DND-41 (cell line): ENCODE results near the gene ZACN.

Source experiments
- ATAC-seq: fragments of 200-7000 bp; cut with Tn5 transposase; 3 replicates; pipeline ENCODE4 v1.9.1; 2021; ENCODE audit warnings: low read depth; ENCODE audit not compliant: insufficient read depth
- DNase-seq: peaks from one replicate; pipeline ENCODE4 v3.0.0-alpha.2; 2020
- H2AFZ ChIP-seq: 2 replicates; pipeline ENCODE4 v1.6.0; 2012; ENCODE audit warnings: low read depth, low read length
- H3K27ac ChIP-seq: 2 replicates; pipeline ENCODE4 v1.5.1; 2012; ENCODE audit warnings: low read length, inconsistent platforms
- H3K27me3 ChIP-seq: fragments of 200-600 bp; sonication (generic); 2 replicates; pipeline ENCODE4 v1.6.0; 2012; ENCODE audit warnings: low read length, mild to moderate bottlenecking, inconsistent platforms; ENCODE audit not compliant: insufficient read depth, poor library complexity
- H3K36me3 ChIP-seq: 2 replicates; pipeline ENCODE4 v1.5.1; 2012; ENCODE audit warnings: low read length, inconsistent platforms; ENCODE audit not compliant: insufficient read depth
- H3K4me1 ChIP-seq: 2 replicates; pipeline ENCODE4 v1.5.1; 2012; ENCODE audit warnings: mild to moderate bottlenecking, low read length; ENCODE audit not compliant: insufficient read depth
- H3K4me2 ChIP-seq: 2 replicates; pipeline ENCODE4 v1.6.0; 2012; ENCODE audit warnings: mild to moderate bottlenecking, moderate library complexity, low read length, inconsistent platforms; ENCODE audit not compliant: insufficient read depth
- H3K4me3 ChIP-seq, 2 experiments: fragments of 200-600 bp in 1 of 2; shearing (Covaris generic) in 1 of 2; 2 replicates each; pipeline ENCODE4 v1.5.1; 2012 to 2016; ENCODE audit warnings: inconsistent platforms in 2 of 2, low read length in 2 of 2, mild to moderate bottlenecking in 2 of 2, low read depth in 1 of 2, moderate library complexity in 1 of 2
- H3K79me2 ChIP-seq: 2 replicates; pipeline ENCODE4 v1.6.0; 2012; ENCODE audit warnings: low read length, inconsistent platforms; ENCODE audit not compliant: insufficient read depth
- H3K9ac ChIP-seq: 2 replicates; pipeline ENCODE4 v1.6.0; 2012; ENCODE audit warnings: low read depth, mild to moderate bottlenecking, inconsistent platforms, low read length, moderate library complexity
- H3K9me3 ChIP-seq: 2 replicates; pipeline ENCODE4 v1.5.1; 2012; ENCODE audit warnings: low read length, moderate library complexity, mild to moderate bottlenecking, inconsistent platforms; ENCODE audit not compliant: insufficient read depth, severe bottlenecking
- H4K20me1 ChIP-seq: 2 replicates; pipeline ENCODE4 v1.6.0; 2012; ENCODE audit warnings: low read length; ENCODE audit not compliant: insufficient read depth
- EZH2 ChIP-seq: IDR thresholded peaks from 3 replicates; pipeline ENCODE4 v1.6.1; 2012; ENCODE audit warnings: borderline replicate concordance, low read depth, mild to moderate bottlenecking, moderate library complexity, low read length, inconsistent platforms; ENCODE audit not compliant: severe bottlenecking
- TF ChIP-seq, protein P1 (sequence below): IDR thresholded peaks from 2 replicates; pipeline ENCODE4 v1.5.1; 2012; ENCODE audit warnings: borderline replicate concordance, low read length, moderate library complexity, mild to moderate bottlenecking; ENCODE audit not compliant: poor library complexity, severe bottlenecking; ENCODE audit errors: extremely low read depth

ZACN gene

DNA sequence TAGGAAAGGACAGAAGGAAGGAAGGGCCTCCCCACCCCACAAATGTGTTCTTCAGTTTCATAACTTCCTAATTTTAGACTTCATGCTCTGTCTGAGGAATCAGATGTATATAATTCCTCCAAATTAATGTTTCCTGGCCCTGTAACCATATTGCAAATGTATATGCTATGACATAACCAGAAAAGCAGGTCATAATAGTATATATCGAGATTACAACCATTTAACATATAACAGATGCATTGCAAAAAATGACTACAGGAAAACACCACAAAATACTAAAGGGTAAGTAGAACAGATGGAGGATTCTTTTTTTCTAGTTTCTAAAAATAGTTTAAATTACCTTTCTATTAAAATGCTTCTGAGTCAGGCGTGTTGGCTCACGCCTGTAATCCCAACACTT, 27.7 kb downstream of the ZACN start:
- Histone ChIP-seq H3K9ac (no peak overlapping the region), H3K9me3 (no peaks in the 10 kb centered on the region), H3K36me3 (peaks cover 6% of the 10 kb centered on the region), H3K27me3 (no peaks in the 10 kb centered on the region), H3K4me2 (no peak overlapping the region), H3K4me3 (no peak overlapping the region), H2AFZ (no peak overlapping the region), H4K20me1 (no peaks in the 10 kb centered on the region), H3K79me2 (peaks cover 24% of the 10 kb centered on the region), H3K4me1 (peaks cover 25% of the 10 kb centered on the region), H3K27ac (no peak overlapping the region)
- DNase-seq (no peak), ATAC-seq (no peak)
- TF ChIP-seq, protein P1, sequence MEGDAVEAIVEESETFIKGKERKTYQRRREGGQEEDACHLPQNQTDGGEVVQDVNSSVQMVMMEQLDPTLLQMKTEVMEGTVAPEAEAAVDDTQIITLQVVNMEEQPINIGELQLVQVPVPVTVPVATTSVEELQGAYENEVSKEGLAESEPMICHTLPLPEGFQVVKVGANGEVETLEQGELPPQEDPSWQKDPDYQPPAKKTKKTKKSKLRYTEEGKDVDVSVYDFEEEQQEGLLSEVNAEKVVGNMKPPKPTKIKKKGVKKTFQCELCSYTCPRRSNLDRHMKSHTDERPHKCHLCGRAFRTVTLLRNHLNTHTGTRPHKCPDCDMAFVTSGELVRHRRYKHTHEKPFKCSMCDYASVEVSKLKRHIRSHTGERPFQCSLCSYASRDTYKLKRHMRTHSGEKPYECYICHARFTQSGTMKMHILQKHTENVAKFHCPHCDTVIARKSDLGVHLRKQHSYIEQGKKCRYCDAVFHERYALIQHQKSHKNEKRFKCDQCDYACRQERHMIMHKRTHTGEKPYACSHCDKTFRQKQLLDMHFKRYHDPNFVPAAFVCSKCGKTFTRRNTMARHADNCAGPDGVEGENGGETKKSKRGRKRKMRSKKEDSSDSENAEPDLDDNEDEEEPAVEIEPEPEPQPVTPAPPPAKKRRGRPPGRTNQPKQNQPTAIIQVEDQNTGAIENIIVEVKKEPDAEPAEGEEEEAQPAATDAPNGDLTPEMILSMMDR, result no peak
- no peak for TF ChIP-seq EZH2

DNA sequence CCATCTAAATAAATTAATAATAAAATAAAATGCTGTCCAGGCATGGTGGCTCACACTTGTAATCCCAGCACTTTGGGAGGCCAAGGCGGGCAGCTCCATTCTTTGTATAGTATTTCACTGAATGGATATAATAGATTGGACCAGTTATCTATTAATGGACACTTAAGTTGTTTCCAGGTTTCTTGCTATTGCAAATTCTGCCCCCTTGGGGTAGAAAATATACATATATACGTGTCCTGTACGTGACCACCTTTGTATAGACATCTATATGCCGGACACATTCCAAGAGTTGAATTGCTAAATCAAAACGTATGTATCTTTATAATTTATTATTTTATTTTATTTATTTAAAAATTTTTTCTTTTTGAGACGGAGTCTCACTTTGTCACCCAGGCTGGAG, 28.5 kb downstream of the ZACN start:
- no peak for DNase-seq
- H3K9me3 ChIP-seq, result no peaks in the 10 kb centered on the region
- H3K4me2 ChIP-seq, result no peak overlapping the region
- H3K79me2 ChIP-seq, result peaks cover 16% of the 10 kb centered on the region
- no peak overlapping the region for H3K4me3 ChIP-seq
- TF ChIP-seq, protein P1, result peak; percentile 52
- no peak for TF ChIP-seq EZH2
- no peak overlapping the region for H2AFZ ChIP-seq
- no peak overlapping the region for H3K9ac ChIP-seq
- no peak for ATAC-seq
- H3K36me3 ChIP-seq, result no peaks in the 10 kb centered on the region; the same call in 1 of the 2 replicates
- H3K27me3 ChIP-seq, result no peaks in the 10 kb centered on the region
- peaks cover 17% of the 10 kb centered on the region for H3K4me1 ChIP-seq
- H3K27ac ChIP-seq, result no peak overlapping the region
- H4K20me1 ChIP-seq, result no peaks in the 10 kb centered on the region

DNA sequence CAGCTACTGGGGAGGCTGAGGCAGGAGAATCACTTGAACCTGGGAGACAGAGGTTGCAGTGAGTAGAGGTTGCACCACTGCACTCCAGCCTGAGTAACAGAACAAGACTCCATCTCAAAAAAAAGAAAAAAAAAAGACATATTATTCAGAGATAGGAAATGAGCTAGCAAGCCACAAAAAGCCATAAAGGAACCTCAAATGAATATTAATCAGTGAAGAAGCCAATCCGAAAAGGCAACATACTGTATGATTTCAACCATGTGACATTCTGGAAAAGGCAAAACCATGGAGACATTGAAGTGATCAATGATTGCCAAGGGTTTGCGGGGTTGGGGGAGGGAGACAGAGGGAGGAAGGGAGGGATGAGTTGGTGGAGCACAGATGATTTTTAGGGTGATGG, 33.0 kb downstream of the ZACN start:
- DNase-seq, result no peak
- Histone ChIP-seq H2AFZ (no peak overlapping the region), H4K20me1 (no peaks in the 10 kb centered on the region), H3K4me2 (no peak overlapping the region), H3K36me3 (no peaks in the 10 kb centered on the region), H3K9ac (no peak overlapping the region), H3K27me3 (no peaks in the 10 kb centered on the region), H3K79me2 (no peaks in the 10 kb centered on the region), H3K4me3 (no peak overlapping the region), H3K4me1 (no peaks in the 10 kb centered on the region), H3K9me3 (no peaks in the 10 kb centered on the region), H3K27ac (no peak overlapping the region)
- TF ChIP-seq, protein P1, result no peak
- TF ChIP-seq EZH2, result no peak
- ATAC-seq, result no peak

DNA sequence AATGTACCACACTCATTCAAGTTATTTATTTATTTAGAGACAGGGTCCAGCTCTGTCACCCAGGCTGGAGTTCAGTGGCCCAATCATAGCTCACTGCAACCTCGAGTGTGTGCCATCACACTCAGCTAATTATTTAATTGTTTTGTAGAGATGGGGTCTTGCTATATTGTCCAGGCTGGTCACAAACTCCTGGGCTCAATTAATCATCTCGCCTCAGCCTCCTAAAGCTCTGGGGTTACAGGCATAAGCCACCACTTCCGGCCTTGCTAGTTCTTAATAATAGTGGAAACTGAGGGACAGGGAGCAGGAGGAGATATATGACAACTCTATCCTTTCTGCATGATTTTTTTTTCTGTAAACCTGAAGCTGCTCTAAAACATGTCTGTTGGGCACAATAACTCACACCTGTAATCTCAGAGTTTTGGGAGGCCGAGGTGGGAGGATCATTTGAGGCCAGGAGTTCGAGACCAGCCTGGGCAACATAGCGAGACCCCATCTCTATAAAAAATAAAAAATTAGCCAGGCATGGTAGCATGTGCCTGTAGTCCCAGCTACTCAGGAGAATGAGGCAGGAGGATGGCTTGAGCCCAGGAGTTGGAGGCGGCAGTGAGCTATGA, 36.3 kb downstream of the ZACN start:
- H3K4me1 ChIP-seq, result no peaks in the 10 kb centered on the region
- no peak for ATAC-seq
- no peaks in the 10 kb centered on the region for H3K79me2 ChIP-seq
- H3K4me2 ChIP-seq, result no peak overlapping the region
- DNase-seq, result no peak
- no peak overlapping the region for H3K4me3 ChIP-seq
- H3K27me3 ChIP-seq, result no peaks in the 10 kb centered on the region
- H3K9me3 ChIP-seq, result no peaks in the 10 kb centered on the region
- no peak overlapping the region for H2AFZ ChIP-seq
- no peak overlapping the region for H3K27ac ChIP-seq
- H4K20me1 ChIP-seq, result no peaks in the 10 kb centered on the region
- no peaks in the 10 kb centered on the region for H3K36me3 ChIP-seq
- no peak for TF ChIP-seq EZH2
- TF ChIP-seq, protein P1, result no peak
- H3K9ac ChIP-seq, result no peak overlapping the region
